Transverse colon (tissue), 4 donors: ENCODE results near the gene SLC4A5. TPM values are rescaled to one million over a fixed set of nuclear protein-coding genes. Genes with fewer than 3 reads are reported as not detected.

Experiments used
- DNase-seq: peaks from one replicate; pipeline ENCODE4 v3.0.0-alpha.2; 2019
- H3K27ac ChIP-seq, 4 donors: fragments of 200-600 bp; sonication (generic); 2 replicates each; pipeline ENCODE4 v1.5.1; 2016 to 2018; ENCODE audit warnings: inconsistent platforms in 4 of 4
- H3K27me3 ChIP-seq: fragments of 200-600 bp; sonication (generic); 2 replicates; pipeline ENCODE4 v1.5.1; 2017; ENCODE audit warnings: inconsistent platforms
- H3K36me3 ChIP-seq, 4 donors: fragments of 200-600 bp; sonication (generic); 2 replicates each; pipeline ENCODE4 v1.5.1; 2017 to 2019; ENCODE audit warnings: inconsistent platforms in 4 of 4
- H3K4me1 ChIP-seq, 4 donors: fragments of 200-600 bp; sonication (generic); 2 replicates each; pipeline ENCODE4 v1.5.1; 2017 to 2020; ENCODE audit warnings: inconsistent platforms in 4 of 4
- H3K4me3 ChIP-seq, 4 donors: fragments of 200-600 bp; sonication (generic); 1 replicate in 1 of 4; 2 replicates in 3 of 4; pipeline versions ENCODE4 v1.5.1 to v1.6.1; 2017 to 2019; ENCODE audit warnings: inconsistent platforms in 4 of 4
- H3K9me3 ChIP-seq, 2 donors: fragments of 200-600 bp; sonication (generic); 2 replicates each; pipeline ENCODE4 v1.5.1; 2017 to 2019; ENCODE audit warnings: inconsistent platforms in 2 of 2
- EP300 ChIP-seq: sonication (generic); formaldehyde crosslinking; IDR thresholded peaks from one replicate; pipeline ENCODE4 v1.6.1; 2017; ENCODE audit warnings: antibody characterized with exemption, low read depth
- POLR2A ChIP-seq: fragments of 450-650 bp; IDR thresholded peaks from one replicate; pipeline ENCODE4 v1.6.1; 2016; ENCODE audit warnings: antibody characterized with exemption, mild to moderate bottlenecking, moderate library complexity
- POLR2AphosphoS5 ChIP-seq, 3 donors: sonication (generic); formaldehyde crosslinking; IDR thresholded peaks; one replicate each; pipeline ENCODE4 v1.6.1; 2016; ENCODE audit warnings: antibody characterized with exemption in 3 of 3
- WGBS, 2 donors: methylation state at CpG; one replicate each; pipeline ENCODE4 v1.1.5; 2018; ENCODE audit warnings: low coverage in 1 of 2; 5-methylcytosine and 5-hydroxymethylcytosine counted together
- in situ Hi-C, 4 donors: fragments of 200-750 bp; cut with MboI; loops; one replicate each; pipeline versions ENCODE4 v1.15.0 to v1.15.1; 2017; ENCODE audit warnings: low sequenced_read_pairs in 3 of 4, low pct_ligation_motif_present in 1 of 4, low pct_unique_long_range_greater_than_20kb in 1 of 4
- intact Hi-C: fragments of 100-400 bp; cut with DNase I; formaldehyde crosslinking; loops from one replicate; pipeline ENCODE4 v1.15.1; 2023; ENCODE audit warnings: low total_unique reads
- total RNA-seq, 4 donors: library from RNA; depleted of rRNA; stranded (reverse); fragments of >200 nt; gene quantifications; one replicate each; pipeline ENCODE4 v1.1.0, GENCODE V29; 2016
- TF ChIP-seq, protein P1 (sequence below), 5 experiments: fragments of 200-600 bp in 3 of 5; fragments of 450-650 bp in 2 of 5; sonication (generic) in 3 of 5; IDR thresholded peaks; 1 replicate in 2 of 5; 2 replicates in 3 of 5; pipeline ENCODE4 v1.5.1; 2016 to 2017; ENCODE audit warnings: antibody characterized with exemption in 5 of 5, inconsistent platforms in 3 of 5, mild to moderate bottlenecking in 2 of 5, moderate library complexity in 1 of 5

SLC4A5 gene
- total RNA-seq, 4 donors from 2014 or later = 0.37 to 6.1 (median 3.5) TPM

DNA sequence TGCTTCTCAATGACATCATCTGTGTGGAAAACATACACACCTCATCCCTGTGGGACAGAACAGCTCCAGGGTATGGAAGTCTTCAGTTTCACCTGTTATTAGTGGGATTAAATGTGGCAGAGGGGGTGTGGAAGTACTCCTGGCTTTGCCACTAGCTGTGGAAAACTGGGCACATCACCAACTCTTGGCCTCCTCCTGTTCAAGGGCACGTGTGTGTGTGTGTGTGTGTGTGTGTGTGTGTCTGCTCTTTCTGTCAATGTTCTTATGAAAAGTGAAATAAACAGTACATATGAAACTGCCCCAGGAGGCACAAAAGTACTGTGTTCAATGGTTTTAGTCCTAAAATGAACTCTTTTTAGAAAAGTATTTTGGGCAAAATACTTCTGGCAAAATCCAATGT is 78.9 kb downstream of the SLC4A5 start:
- peaks cover 0 to 11% (median 7%) of the 10 kb centered on the region in 4 donors for H3K4me1 ChIP-seq
- H3K9me3 ChIP-seq = no peaks in the 10 kb centered on the region
- no peaks in the 10 kb centered on the region for H3K36me3 ChIP-seq
- in situ Hi-C loops (loop anchor here in 1 of 4 donors (10.0 kb wide), 1 partner anchor 71 kb away; no protein-coding TSS in a partner anchor), intact Hi-C loops (no loop called here)
- no peak for DNase-seq
- H3K4me3 ChIP-seq = no peak overlapping the region
- WGBS, 2 donors = 35 to 44% methylated on average over 1 of the region's 1 CpG
- no peaks in the 10 kb centered on the region for H3K27me3 ChIP-seq
- H3K27ac ChIP-seq = no peak overlapping the region
- no peak for TF ChIP-seq POLR2AphosphoS5 (IDR thresholded peaks at IDR 0.05)

DNA sequence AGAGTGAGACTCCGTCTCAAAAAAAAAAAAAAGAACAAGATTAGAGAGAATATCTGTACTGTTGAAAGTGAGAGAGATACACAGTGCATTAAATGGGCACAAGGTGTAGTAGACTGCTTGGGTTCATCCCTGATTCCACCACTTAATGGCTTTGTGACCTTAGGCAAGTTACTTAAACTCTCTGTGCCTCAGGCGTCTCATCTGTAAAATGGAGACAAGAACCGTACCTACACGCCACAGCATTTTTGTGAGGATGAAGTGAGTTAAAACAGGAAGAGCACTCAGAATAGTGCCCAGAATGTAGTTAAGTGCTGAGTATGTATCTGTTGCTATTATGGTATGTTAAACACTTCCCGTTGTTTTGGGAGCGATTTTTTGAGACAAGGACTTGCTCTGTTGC is 80.5 kb downstream of the SLC4A5 start:
- Histone ChIP-seq H3K27ac (no peak overlapping the region), H3K4me3 (no peak overlapping the region), H3K36me3 (no peaks in the 10 kb centered on the region), H3K27me3 (no peaks in the 10 kb centered on the region), H3K4me1 (peaks cover 0 to 8% (median 4%) of the 10 kb centered on the region in 4 donors), H3K9me3 (no peaks in the 10 kb centered on the region)
- 94 to 96% methylated on average over 3 to 6 of the region's 6 CpGs for WGBS, 2 donors
- no peak for TF ChIP-seq POLR2AphosphoS5 (IDR thresholded peaks at IDR 0.05)
- no peak for TF ChIP-seq POLR2A
- TF ChIP-seq, protein P1, sequence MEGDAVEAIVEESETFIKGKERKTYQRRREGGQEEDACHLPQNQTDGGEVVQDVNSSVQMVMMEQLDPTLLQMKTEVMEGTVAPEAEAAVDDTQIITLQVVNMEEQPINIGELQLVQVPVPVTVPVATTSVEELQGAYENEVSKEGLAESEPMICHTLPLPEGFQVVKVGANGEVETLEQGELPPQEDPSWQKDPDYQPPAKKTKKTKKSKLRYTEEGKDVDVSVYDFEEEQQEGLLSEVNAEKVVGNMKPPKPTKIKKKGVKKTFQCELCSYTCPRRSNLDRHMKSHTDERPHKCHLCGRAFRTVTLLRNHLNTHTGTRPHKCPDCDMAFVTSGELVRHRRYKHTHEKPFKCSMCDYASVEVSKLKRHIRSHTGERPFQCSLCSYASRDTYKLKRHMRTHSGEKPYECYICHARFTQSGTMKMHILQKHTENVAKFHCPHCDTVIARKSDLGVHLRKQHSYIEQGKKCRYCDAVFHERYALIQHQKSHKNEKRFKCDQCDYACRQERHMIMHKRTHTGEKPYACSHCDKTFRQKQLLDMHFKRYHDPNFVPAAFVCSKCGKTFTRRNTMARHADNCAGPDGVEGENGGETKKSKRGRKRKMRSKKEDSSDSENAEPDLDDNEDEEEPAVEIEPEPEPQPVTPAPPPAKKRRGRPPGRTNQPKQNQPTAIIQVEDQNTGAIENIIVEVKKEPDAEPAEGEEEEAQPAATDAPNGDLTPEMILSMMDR (IDR thresholded peaks at IDR 0.05) = no peak
- TF ChIP-seq EP300 = no peak
- intact Hi-C loops = no loop called here
- in situ Hi-C loops = loop anchor here in 1 of 4 donors (10.0 kb wide), 1 partner anchor 72 kb away; no protein-coding TSS in a partner anchor
- DNase-seq = no peak

DNA sequence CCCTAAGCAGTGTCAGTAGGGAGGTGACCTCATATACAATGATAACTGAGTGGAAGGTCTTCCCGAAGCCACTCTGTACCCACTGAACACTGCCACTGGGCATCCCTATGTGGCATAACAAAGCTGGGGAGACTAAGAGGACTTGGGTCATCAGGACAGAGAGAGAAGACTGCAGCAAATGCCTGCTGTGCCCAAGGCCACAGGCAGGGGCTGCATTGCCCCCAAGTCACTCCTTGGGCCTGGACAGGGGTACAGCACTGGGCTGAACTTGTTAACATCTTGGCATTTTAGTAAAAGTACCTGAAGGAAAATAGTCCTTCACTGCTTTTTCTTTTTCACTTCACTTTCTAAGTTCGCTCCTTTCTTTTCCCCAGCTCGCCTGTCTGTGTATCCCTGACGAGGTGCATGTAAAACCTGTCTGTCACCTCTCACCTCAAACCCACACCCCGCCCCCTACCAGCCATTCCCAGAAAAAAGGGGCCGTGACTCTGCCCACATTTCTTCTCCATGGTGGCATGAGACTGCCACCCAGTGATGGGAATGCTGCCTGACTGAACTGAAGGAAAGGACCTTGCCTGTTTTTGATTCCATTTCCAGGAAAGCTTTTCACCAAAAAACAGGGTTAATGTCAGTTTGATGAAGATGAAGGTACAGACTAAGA is 81.9 kb downstream of the SLC4A5 start:
- Histone ChIP-seq H3K27ac (no peak overlapping the region), H3K4me1 (peaks cover 0 to 3% (median 0%) of the 10 kb centered on the region in 4 donors), H3K9me3 (no peaks in the 10 kb centered on the region), H3K27me3 (no peaks in the 10 kb centered on the region), H3K36me3 (no peaks in the 10 kb centered on the region), H3K4me3 (no peak overlapping the region)
- intact Hi-C loops = no loop called here
- in situ Hi-C loops = loop anchor here in 1 of 4 donors (10.0 kb wide), 1 partner anchor 73 kb away; no protein-coding TSS in a partner anchor
- 37 to 44% methylated on average over 4 to 6 of the region's 6 CpGs for WGBS, 2 donors
- peak; percentile 50 for DNase-seq
- no peak for TF ChIP-seq EP300
- no peak for TF ChIP-seq POLR2AphosphoS5 (IDR thresholded peaks at IDR 0.05)
- TF ChIP-seq POLR2A = no peak
- TF ChIP-seq, protein P1 (IDR thresholded peaks at IDR 0.05) = peak in 4 of 5 experiments; percentile 13 to 35 (median 23)

DNA sequence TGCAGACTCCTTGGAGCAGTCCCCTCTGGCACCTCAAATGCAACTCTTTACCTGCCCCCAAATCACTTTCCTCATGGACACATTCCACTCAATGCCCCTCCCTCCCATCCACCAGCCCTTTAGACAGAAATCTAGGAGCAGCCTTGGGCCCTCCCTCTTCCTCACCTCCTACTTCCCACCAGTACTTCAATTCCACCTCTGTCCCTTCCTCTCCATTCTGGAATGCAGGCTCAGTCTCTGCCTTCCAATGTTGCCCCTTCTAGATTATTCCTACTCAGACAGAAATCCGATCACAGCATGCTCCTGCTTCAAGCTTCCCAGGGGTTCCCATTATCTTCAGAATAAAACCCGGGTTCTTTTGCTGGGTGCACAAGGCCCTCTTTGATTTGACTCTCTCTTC is 82.7 kb downstream of the SLC4A5 start:
- 78 to 83% methylated on average over 2 of the region's 2 CpGs for whole genome bisulfite sequencing, 2 donors
- no peak overlapping the region for H3K27ac ChIP-seq
- no peak for TF ChIP-seq POLR2A
- TF ChIP-seq, protein P1 (IDR thresholded peaks at IDR 0.05) = no peak
- TF ChIP-seq POLR2AphosphoS5 (IDR thresholded peaks at IDR 0.05) = no peak
- TF ChIP-seq EP300 = no peak
- intact Hi-C loops = no loop called here
- DNase-seq = no peak
- no peaks in the 10 kb centered on the region for H3K9me3 ChIP-seq
- H3K4me1 ChIP-seq = peaks cover 0 to 3% (median 0%) of the 10 kb centered on the region in 4 donors
- no peaks in the 10 kb centered on the region for H3K36me3 ChIP-seq
- in situ Hi-C loops = loop anchor here in 1 of 4 donors (10.0 kb wide), 1 partner anchor 74 kb away; no protein-coding TSS in a partner anchor
- no peaks in the 10 kb centered on the region for H3K27me3 ChIP-seq
- H3K4me3 ChIP-seq = no peak overlapping the region
